Activated CD8-positive, alpha-beta memory T cell treated with anti-CD3 and anti-CD28 coated beads for 36 hours (primary cell): Measurements from ENCODE around the gene ABL2. TPM values are rescaled to one million over a fixed set of nuclear protein-coding genes. Genes with fewer than 3 reads are reported as not detected.
"Not testable (repeated sequence)": the region's sequence is repeated elsewhere in the genome, so short reads cannot be mapped to it uniquely, and the experiment has no call there.

ENCODE experiments used
- CTCF ChIA-PET: fragments of 350-600 bp; sonication (Branson Sonifier 250); formaldehyde crosslinking; loops from one replicate; lab custom pipeline; 2021; ENCODE audit warnings: antibody characterized with exemption; lab: Charles Lee
- POLR2A ChIA-PET: fragments of 350-600 bp; sonication (Branson Sonifier 250); formaldehyde crosslinking; loops from one replicate; lab custom pipeline; 2021; ENCODE audit warnings: antibody characterized with exemption; lab: Charles Lee
- total RNA-seq, 2 experiments: library from RNA; stranded (reverse); gene quantifications; one replicate each; pipeline ENCODE4 v1.2.3, GENCODE V29; 2021

The ABL2 gene
- total RNA-seq, 2 experiments from 2014 or later = 7.8 to 7.9 TPM

DNA sequence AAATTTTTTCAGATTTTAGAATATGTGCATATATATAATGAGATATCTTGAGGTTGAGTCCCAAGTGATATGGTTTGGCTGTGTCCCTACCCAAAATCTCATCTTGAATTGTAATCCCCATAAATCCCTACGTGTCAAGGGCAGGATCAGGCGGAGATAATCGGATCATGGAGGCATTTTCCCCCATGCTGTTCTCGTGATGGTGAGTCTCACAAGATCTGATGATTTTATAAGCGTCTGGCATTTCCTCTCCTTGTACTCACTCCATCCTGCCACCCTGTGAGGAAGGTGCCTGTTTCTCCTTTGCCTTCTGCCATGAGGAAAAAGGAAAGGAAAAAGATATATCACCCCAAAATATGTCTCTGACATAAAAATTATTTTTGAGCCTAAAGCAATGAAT is 83.0 kb downstream of the ABL2 start:
- POLR2A ChIA-PET = no interaction called here
- CTCF ChIA-PET = no interaction called here

DNA sequence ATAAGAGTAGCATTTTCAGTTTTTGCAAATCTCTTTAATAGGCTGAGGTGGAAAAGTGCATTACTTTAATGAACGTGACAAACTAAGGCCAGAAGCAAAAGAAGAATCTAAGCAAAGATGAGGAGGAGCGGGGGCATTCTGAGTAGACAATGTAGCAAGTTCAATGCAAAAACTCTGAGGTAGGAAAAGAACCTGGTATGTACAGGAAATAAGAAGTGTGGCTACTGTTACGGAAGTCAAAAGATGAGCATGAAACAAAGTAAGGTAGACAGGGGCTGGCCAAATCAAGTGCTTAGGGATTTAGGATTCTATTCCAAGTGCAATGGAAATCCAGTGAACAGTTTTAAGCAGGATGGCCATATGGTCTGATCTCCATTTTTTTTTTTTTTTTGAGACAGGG is 84.0 kb downstream of the ABL2 start:
- CTCF ChIA-PET = no interaction called here
- POLR2A ChIA-PET = interaction anchor here (0.5 kb wide), 1 partner anchor 24 kb away, joined by 3 read pairs; no protein-coding TSS in a partner anchor

DNA sequence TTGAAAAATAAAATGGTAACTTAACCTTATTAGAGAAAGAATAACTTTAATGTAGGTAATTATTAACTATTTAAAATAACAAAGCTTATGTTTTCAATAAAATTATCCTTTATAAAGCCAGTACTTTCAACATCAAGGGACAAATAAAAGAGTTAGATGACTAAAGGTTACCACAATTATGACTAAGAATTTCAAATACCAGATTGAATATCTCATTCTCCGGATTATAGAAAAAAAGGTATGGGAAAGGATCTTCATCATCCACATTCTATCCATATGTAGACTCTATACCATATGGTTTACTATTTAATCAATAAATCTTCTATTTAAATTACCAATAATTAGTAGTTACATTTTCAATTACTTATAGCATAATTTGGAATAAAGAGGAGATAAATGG is 84.9 kb downstream of the ABL2 start:
- ChIA-PET POLR2A (no interaction called here), CTCF (no interaction called here)

DNA sequence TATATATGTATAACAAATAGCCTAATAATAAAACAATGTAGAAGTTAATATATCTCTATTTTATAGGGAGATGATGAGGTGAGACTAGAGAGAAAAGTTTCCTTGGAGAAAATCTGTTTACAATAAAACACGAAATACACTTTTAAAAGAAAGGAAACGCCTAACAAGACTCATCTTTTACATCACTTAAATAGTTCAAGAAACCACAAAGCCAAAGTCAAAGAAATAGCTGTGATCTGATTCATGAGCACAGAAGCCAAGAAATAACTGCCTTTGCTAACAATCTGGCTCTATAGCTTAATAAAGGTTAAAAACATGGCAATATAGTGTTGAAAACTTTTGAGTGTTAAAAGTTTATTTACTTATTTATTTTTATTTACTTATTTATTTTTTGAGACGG is 86.2 kb downstream of the ABL2 start:
- ChIA-PET POLR2A (no interaction called here), CTCF (no interaction called here)

DNA sequence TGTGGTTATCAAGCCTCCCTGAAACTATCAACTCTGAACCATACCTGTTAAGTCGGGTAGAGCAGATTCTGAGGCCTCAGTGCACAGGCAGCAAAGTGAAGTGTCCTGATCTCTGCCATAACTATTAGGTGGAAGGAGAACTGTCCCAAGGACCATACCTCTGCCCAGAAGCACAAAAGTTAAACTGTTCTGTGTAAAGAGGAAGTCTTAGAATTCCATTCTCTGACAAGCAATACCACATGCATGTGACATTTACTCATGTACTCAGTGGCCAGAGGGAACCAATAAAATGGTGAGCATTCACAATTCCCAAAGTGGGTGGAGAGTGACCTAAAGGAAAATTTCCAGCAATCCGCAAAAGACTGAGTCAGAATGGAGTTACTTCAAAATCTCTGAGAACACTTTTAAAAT is 86.6 kb downstream of the ABL2 start:
- ChIA-PET POLR2A (no interaction called here), CTCF (no interaction called here)

DNA sequence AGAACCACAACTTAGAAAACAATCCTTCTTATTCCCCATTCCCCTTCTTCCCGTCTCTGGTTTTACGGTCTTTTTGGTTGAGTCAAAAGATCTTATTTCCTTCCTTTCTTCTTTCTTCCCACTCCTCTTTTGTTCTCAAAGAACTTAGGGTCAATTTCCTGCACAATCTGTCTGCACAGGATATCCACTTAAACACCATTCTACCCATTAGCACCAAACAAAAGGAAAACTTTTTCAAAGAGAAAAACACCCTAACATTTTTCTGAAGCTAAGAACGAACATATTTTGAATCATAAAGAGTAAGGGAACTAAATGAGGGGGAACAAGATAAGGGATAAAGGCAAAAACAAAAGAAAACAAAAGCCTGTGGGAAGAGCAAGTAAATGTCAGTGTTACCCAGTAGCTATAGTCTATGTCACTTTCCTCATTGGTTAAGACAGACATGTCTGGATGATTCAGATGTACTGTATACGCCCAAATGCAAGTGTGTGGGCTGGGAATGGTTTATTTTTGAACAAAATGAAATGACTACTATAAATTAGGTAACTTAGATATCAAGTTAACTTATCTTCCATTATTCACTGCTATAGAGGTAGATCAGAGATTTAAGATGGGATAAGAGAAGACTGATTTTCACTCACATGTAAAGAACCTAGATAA is 87.8 kb downstream of the ABL2 start:
- CTCF ChIA-PET = interaction anchor here (0.5 kb wide), 1 partner anchor 104 kb away, joined by 3 read pairs; no protein-coding TSS in a partner anchor
- POLR2A ChIA-PET = no interaction called here

DNA sequence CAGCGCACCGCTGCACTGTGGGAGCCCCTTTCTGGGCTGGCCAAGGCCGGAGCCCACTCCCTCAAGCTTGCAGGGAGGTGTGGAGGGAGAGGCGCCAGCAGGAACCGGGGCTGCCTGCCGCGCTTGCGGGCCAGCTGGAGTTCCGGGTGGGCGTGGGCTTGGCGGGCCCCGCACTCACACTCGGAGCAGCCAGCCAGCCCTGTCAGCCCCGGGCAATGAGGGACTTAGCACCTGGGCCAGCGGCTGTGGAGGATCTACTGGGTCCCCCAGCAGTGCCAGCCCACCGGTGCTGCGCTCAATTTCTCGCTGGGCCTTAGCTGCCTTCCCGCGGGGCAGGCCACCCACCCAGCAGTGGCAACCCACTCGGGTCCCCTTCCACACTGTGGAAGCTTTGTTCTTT is 90.7 kb downstream of the ABL2 start:
- POLR2A ChIA-PET, CTCF ChIA-PET: not testable (repeated sequence)

DNA sequence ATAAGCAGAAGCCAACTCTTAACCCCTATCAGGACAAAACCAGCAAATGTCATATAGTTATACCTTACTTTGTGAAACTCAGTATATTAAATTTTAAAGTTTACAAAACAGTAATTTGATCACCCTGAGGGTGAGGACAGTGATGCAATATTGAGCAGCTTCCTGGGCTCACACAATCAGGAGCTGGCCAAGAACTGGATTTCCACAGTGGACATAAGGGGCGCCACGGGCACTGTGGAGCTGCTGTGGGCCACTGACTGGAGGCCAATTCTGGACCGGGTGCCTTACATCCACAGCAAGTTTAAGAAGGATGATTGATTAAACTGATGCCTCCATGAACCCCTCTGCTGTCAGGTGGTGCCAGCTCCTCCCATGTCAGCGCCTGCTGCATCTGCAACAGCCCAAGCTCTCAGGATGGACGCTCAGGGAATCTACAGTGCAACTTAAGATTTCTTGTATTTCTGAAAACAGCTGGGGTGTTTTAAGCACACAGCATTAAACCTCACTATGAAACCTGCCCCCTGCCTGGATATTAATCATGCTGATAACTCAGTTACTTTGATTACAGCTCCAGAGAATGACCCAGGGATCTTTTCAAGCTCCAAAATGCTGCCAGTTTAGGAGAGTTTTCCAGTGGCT is 91.7 kb downstream of the ABL2 start:
- POLR2A ChIA-PET = no interaction called here
- CTCF ChIA-PET = no interaction called here

DNA sequence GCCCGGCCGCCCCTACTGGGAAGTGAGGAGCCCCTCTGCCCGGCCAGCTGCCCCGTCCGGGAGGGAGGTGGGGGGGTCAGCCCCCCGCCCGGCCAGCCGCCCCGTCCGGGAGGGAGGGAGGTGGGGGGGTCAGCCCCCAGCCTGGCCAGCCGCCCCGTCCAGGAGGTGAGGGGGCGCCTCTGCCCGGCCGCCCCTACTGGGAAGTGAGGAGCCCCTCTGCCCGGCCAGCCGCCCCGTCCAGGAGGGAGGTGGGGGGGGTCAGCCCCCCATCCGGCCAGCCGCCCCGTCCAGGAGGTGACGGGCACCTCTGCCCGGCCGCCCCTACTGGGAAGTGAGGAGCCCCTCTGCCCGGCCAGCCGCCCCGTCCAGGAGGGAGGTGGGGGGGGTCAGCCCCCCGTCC is 93.8 kb downstream of the ABL2 start:
- CTCF ChIA-PET, POLR2A ChIA-PET: not testable (repeated sequence)

DNA sequence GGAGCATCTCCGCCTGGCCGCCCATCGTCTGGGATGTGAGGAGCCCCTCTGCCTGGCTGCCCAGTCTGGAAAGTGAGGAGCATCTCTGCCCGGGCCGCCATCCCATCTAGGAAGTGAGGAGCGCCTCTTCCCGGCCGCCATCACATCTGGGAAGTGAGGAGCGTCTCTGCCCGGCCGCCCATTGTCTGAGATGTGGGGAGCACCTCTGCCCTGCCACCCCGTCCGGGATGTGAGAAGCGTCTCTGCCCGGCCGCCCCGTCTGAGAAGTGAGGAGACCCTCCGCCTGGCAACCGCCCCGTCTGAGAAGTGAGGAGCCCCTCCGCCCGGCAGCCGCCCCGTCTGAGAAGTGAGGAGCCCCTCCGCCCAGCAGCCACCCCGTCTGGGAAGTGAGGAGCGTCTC is 94.3 kb downstream of the ABL2 start:
- CTCF ChIA-PET, POLR2A ChIA-PET: not testable (repeated sequence)

DNA sequence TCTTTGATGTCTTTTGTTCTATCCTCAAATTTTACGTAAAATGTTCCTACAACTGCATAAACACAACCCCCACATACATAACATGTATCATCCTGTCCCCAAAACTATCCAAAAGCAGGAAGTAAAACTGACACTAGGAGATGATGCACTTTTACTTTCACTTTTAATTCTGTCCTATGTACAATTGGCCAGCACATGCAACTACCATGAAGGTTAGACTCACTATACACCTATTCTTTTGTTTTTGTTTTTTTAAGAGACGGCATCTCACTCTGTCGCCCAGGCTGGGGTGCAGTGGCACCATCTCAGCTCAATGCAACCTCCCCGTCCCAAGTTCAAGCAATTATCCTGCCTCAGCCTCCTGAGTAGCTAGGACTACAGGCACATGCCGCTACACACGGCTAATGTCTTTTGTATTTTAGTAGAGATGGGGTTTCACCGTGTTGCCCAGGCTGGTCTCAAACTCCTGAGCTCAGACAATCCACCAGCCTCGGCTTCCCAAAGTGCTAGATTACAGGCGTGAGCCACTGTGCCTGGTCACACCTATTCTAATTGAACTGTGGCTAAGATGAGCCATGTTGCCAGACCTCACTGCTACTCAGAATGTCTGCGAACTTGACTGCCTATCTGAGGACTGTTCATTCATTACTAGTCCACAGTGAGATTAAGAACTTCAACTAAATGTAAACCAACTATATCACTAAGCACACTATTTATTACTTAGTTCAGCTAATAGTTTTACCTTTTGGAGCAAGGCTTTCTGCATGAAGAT is 99.6 kb downstream of the ABL2 start:
- POLR2A ChIA-PET = interaction anchor here (0.9 kb wide), 1 partner anchor 187 kb away, joined by 8 read pairs; no protein-coding TSS in a partner anchor
- CTCF ChIA-PET = interaction anchor here (1.0 kb wide), 1 partner anchor 133 kb away, joined by 5 read pairs; no protein-coding TSS in a partner anchor

DNA sequence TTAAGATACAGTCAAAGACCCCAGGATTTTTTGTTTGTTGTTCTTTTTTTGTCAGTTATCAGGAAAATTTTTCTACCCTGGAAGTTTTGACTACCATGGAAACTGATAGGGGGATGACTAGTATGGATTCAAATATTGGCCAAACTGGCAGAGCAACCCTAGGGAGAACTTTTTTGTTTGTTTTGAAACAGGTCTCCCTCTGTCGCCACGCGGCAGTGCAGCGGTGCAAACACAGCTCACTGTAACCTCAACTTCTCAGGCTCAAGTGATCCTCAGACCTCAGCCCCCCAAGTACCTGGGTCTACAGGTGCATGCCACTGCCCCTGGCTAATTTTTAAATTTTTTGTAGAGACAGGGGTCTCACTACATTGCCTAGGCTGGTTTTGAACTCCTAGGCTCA is 101.0 kb downstream of the ABL2 start:
- POLR2A ChIA-PET = no interaction called here
- CTCF ChIA-PET = interaction anchor here (1.0 kb wide), 1 partner anchor 134 kb away, joined by 5 read pairs; no protein-coding TSS in a partner anchor

DNA sequence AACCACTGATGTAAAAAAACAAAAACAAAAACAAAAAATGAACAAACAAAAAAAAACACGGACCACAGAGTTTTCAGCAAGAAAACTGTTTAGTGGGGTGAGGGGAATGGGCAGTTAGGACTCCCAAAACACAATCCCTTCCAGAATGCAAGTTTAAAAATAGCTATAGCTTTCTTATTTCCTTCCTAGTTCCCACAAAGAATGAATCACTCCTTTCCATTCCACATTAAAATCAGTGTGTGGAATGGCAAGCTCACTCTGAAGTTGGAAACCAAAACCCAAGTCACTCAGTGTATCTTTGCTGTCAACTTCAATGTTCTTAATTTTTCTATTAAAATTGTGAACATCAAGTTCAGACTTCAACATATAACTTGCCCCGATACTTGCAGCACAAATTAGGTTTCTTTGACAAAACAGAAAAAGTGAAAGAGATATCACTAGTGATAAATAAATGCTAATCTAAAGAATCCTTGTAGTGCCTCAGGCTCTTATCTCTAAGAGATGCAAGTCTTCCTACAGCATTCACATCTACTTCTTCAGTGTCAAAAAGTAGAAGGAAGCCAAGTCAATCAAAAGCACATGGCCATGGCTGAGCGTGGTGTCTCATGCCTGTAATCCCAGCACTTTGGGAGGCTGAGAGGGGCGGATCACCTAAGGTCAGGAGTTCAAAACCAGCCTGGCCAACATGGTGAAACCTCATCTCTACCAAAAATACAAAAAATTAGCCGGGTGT is 102.1 kb downstream of the ABL2 start:
- POLR2A ChIA-PET = no interaction called here
- CTCF ChIA-PET = no interaction called here

DNA sequence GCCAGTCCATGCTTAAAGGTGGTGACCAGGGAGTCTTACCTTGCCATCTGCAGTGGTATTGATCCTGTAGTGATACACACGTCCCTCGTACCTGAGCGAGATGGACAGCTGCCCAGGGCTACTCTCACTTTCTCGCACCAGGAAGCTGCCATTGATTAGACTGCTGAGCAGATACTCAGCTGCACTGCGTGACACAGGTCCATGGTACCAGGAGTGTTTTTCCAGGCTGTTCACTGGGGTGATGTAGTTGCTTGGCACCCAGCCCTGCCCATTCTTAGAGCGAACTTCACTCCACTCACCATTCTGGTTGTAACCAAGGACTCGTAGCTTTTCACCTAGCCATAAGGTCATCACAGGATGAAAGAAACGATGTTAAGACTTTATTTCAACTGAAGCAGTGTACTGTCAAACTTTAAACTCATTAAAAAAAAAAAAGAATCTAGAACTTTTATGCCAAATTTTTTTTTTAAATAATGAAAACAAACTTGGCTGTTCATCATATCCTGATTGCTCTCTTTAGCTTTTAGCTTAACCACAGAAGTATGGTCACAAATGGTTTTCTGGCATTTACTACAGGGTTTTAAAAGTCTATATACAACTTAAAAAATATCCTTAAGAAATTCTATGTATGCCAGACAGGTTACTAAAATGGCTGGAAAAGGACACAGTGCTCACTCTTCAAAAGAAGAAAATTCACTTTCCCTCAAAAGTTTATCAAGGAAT is 103.0 kb downstream of the ABL2 start:
- CTCF ChIA-PET = no interaction called here

DNA sequence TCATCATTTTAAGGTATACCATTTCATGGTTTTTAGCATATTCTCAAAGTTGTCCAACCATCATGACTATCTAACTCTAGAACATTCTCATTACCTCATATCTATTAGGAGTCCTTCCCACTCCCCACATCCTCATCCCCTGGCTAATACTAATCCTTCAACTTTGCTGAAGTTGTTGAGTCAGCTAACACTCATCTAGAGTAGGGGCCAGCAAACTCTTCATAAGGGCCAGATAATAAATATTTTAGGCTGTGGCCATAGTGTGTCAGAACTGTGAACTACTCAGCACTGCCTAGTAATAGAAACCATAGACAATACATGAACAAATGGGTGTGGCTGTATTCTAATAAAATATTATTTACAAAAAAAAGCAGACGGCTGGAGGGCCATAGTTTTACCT is 104.6 kb downstream of the ABL2 start:
- ChIA-PET POLR2A (no interaction called here), CTCF (no interaction called here)

More for the DNA sequence above, 103.0 kb downstream of the ABL2 start:
- POLR2A ChIA-PET = interaction anchor here (0.6 kb wide), 1 partner anchor 168 kb away, joined by 5 read pairs; no protein-coding TSS in a partner anchor

DNA sequence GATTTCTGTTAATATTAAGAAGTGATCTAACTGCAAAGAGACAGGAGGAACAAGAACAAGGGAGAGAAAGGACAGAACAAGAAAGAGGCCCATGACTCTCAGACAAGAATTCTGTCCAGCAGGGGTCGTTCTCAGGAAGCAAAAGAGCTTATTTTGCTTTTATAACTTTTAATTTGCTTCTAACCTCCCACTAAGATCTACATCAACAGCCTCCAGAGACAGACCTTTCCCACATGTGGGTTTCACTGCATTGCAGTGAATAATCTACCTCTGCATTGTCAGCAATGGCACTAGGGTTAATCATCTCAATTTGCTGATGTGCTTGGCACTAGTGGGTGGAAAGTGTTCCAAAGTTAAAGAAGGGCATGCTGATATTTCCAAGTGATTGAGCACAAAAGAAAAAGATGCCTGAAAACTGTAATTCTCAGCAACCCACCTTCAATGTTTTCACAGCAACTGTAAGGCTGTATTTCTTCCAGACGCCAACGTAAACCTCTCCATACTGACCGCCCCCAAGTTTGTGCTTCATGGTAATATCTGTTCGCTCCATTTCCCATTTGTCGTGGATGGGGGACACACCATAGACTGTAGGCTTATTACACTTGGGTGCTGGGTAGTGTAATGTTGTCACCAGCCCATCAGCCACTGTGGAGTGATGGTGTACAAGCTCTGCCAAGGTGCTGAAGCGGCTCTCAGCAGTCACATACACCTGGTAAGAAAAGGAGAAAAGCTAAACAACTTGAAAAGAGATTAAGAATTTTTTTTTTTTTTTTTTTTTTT is 108.1 kb downstream of the ABL2 start:
- POLR2A ChIA-PET = no interaction called here
- CTCF ChIA-PET = interaction anchor here (0.7 to 1.4 kb wide), 4 partner anchors 11 to 248 kb away, joined by 3 to 10 read pairs (median 4); no protein-coding TSS in a partner anchor

DNA sequence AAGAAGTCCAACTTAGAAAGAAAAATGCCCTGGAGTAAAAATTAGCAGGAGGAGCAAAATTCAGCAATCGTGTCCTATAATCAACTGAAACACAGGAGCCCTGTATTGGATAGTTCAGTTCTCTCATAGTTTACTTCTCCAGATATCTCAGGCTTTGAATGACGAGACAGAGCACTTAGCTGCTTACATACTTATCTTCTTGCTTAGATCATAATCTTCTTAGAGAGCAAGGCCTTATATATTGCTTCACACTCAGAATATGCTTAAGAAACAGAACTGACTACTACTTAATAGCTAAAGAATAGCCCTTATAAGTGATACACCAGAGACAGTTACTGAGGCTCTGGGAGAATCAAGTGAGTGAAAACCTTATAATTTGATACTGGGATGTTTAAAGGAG is 108.7 kb downstream of the ABL2 start:
- CTCF ChIA-PET = interaction anchor here (1.1 to 1.4 kb wide), 3 partner anchors 13 to 249 kb away, joined by 3 to 10 read pairs (median 3); no protein-coding TSS in a partner anchor
- POLR2A ChIA-PET = no interaction called here

DNA sequence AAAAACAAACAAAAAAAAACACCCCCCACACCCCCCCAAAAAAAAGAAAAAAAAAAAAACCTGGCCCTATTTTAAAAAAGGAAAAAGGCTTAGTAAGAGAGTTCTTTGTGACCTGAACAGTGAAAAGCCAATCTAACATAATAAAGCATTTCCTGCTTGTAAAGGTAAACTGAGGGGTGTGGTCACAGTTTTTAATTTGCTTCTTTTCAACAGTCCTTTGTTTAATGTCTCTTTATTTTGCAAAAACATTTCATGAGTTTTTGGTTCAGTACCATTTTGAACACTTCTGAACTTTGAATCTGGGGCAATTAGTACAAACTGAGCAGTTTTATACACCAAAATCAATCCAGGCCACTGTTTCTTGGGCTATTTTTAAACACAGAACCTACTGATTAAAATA is 110.0 kb downstream of the ABL2 start:
- ChIA-PET POLR2A (no interaction called here), CTCF (no interaction called here)
